SK-N-DZ (cell line): Measurements from ENCODE around the gene SIGLEC10.

Experiments
- DNase-seq: peaks from one replicate; pipeline ENCODE4 v3.0.0-alpha.2; 2015; ENCODE audit warnings: low spot score
- small RNA-seq, 2 experiments: library from RNA; depleted of rRNA; stranded (forward); fragments of <200 nt; gene quantifications; one replicate each; pipeline ENCODE3, GENCODE V24; 2014

SIGLEC10 gene

DNA sequence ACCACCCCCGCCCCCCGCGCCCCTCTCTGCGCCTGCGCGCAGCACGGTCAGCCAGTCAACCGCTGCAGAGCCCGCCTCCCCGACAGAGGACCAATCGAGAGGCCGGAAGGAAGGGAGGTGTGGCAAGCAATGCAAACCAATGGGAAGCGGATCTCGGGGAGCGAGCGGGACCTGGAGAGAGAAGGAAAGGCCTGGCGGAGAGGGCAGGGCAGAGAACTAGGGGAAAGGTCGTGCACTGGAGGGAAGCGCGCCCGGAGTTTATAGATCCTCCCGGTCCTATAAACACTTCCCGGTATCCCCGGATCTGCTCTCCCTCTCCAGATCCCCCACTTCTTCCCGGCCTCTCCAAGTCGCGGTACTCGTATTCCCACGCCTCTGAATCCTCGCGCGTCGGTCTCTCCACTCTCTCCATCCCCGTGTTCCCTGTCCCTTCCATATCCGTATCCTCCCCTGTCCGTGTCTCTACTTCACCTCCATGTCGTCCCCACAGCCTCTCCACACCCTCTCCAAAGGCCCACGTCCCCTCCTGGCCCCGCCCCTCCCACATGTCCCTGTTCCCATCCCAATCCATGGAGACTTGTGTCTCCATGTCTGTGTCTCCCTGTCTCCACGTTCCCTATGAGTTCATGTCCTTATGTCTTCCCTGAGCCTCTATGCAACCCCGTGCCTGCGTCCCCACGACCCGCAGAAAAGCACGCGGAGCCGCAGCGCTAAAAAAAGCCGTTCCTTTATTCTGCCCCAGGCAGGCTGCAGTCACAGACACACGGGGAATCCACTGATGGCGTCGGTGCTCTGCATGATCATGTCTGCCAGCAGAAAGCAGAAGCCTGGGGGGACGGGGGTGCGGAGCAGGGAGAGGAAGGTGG is 50.8 kb downstream of the SIGLEC10 start:
- peak; percentile 96 for DNase-seq

DNA sequence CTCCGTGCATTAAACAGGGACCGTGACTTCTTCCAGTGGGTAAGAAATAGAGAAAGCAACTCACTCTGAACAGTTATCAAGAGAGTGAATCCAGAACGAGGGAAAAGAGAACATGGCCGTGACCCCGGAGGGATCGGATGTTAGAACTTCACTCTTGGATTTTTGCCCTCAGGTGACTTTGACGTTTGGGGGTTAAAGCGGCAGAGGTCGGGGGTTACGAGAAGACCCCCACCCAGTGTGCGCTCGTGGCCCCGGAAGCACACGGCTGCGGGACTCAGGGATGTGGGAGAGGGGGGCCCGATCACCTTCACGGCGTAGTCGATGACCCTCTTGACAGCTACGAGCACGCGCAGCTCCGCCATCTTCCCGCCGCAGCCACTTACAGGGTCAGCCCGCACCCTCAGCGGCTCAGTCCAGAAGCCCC is 51.5 kb downstream of the SIGLEC10 start, which contains the start of gene ETFB:
ETFB (minus strand) TSS at position 424 of the 424 bp plus-strand sequence; CDS start at position 362, 62 bp downstream.
- no peak for DNase-seq

DNA sequence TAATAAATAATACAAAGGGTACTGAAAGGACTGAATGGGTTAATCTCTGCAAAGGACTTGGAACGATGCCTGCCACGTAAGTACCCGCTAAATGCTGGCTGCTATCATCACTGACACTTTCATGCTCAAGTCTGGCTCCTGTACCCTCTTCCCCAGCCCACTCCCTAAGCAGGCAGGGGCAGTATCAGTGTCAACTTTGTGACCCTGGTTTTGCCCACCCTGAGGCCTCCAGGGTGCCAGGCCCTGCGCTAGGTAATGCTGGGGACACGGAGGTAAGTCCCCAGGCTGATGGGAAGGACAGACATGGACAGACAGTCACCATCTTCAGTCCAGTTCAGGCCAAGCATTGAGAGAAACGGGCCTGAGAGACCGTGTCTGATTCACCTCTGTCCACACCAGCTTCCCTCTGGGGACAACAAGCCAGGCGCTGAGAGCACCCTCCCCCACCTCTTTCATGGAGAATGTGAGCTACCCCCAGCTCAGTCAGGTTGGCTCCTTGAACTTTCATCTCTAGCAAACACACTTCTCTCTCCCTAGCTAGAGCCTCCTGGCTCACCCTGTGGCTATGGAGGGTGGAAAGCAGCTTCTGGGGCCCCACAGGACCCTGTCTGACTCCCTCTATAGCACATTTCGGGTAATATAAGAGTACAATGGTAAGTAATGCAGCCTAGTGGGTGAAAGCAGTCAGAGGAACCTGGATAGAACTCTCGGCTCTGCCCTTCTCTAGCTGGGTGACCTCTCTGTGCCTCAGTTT is 52.1 kb downstream of the SIGLEC10 start:
- DNase-seq, result no peak

DNA sequence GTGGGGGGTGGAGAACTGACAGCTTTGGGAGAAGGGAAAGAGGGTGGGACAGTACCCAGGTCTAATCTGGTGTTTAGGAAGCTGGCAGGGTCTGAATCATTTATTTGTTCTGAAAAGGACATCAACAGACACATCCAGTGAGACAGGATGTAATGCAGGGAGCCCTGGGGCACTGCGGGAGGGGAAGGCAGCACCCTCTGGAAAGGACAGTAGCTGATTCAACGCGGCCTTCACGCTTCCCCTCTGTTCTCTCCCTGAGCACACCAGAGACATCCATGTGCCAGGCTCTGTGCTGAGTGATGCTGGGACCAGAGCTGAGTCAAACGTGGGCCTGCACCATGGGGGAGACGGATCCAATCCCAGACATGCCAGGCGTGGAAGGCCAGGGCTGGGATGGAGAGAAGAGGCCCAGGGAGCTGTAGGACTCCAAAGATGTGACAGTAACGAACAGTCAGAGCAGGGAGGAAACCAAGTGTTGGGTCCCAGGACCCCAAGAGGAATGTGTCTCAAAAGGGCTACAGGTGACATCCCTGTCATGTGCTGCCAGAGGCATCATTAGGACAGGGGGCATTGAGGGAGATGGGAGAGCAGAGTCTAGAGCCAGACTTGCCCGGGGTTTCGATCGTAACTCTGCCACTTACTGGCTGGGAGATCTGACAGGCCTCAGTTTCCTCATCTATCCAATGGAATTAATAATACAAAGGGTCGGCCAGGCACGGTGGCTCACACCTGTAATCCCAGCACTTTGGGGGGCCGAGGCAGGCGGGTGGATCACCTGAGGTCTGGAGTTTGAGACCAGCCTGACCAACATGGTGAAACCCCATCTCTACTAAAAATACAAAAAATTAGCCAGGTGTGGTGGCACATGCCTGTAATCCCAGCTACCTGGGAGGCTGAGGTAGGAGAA is 53.0 kb downstream of the SIGLEC10 start:
- DNase-seq, result no peak

DNA sequence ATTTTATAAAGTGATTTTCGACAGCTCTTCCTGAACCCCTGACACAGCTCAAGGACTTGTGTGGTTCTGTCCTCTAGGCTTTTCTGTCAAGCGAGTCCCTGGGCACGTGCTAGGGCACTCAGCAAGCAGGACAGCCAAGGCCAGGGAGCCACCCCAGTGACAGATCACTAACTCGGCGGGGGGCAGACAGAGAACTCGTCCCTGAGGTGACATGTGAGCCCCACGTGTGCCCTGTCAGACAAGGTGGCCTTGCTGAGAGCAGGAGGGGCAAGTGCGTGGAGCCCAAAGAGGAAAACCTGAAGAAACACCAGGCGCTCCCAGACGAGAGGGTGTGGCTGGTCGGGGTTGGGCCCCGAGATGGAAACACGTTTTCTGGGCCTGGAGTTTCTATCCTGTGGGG is 56.2 kb downstream of the SIGLEC10 start:
- no peak for DNase-seq

Small RNA genes within 50 kb of the gene (small RNA-seq; reads per million reads assigned to genes)
- 0 reads per million in 2 experiments for gene AC020914.5
